CD14-positive monocyte (primary cell): Measurements from ENCODE around the gene TPD52L1. TPM values are rescaled to one million over a fixed set of nuclear protein-coding genes. Genes with fewer than 3 reads are reported as not detected.

Experiments used
- DNase-seq, 3 donors: peaks; one replicate each; pipeline ENCODE4 v3.0.0-alpha.2; 2011 to 2022
- H2AFZ ChIP-seq: 2 replicates; pipeline ENCODE4 v1.6.0; 2012; ENCODE audit warnings: mild to moderate bottlenecking, low read depth, low read length, inconsistent platforms; ENCODE audit not compliant: insufficient read depth, poor library complexity, severe bottlenecking
- H3K27ac ChIP-seq, 2 donors: 1 replicate in 1 of 2; 2 replicates in 1 of 2; pipeline ENCODE4 v1.5.1; 2012 to 2013; ENCODE audit warnings: low read length in 2 of 2, control low read depth in 1 of 2, inconsistent platforms in 1 of 2, low read depth in 1 of 2, mild to moderate bottlenecking in 1 of 2
- H3K27me3 ChIP-seq, 2 donors: one replicate each; pipeline versions ENCODE4 v1.6.0 to v1.6.1; 2011 to 2013; ENCODE audit warnings: low read length in 2 of 2; ENCODE audit not compliant: control insufficient read depth in 2 of 2, insufficient read depth in 2 of 2
- H3K36me3 ChIP-seq, 2 donors: replicated peaks in 1 of 2; 1 replicate in 1 of 2; 2 replicates in 1 of 2; pipeline versions ENCODE4 v1.5.1 to v1.6.1; 2012 to 2013; ENCODE audit warnings: low read length in 2 of 2, control low read depth in 1 of 2, inconsistent platforms in 1 of 2, mild to moderate bottlenecking in 1 of 2; ENCODE audit not compliant: insufficient read depth in 2 of 2, control insufficient read depth in 1 of 2
- H3K4me1 ChIP-seq, 2 donors: 1 replicate in 1 of 2; 2 replicates in 1 of 2; pipeline versions ENCODE4 v1.5.1 to v1.6.1; 2012 to 2013; ENCODE audit warnings: low read length in 2 of 2, control low read depth in 1 of 2, inconsistent platforms in 1 of 2, mild to moderate bottlenecking in 1 of 2, moderate library complexity in 1 of 2; ENCODE audit not compliant: insufficient read depth in 2 of 2, control insufficient read depth in 1 of 2
- H3K4me2 ChIP-seq: replicated peaks from 2 replicates; pipeline ENCODE3; 2012; ENCODE audit warnings: low read length, moderate library complexity, mild to moderate bottlenecking; ENCODE audit not compliant: poor library complexity, severe bottlenecking; ENCODE audit errors: extremely low read depth
- H3K4me3 ChIP-seq, 3 experiments: fragments of 200-600 bp in 1 of 3; sonication (generic) in 1 of 3; replicated peaks in 1 of 3; 1 replicate in 2 of 3; 2 replicates in 1 of 3; pipeline ENCODE4 v1.5.1; 2011 to 2013; ENCODE audit warnings: low read length in 3 of 3, mild to moderate bottlenecking in 3 of 3, control low read depth in 2 of 3, low read depth in 2 of 3, inconsistent platforms in 1 of 3, moderate library complexity in 1 of 3
- H3K79me2 ChIP-seq: 2 replicates; pipeline ENCODE4 v1.6.0; 2012; ENCODE audit warnings: mild to moderate bottlenecking, control low read depth, inconsistent platforms, low read length, moderate library complexity; ENCODE audit not compliant: insufficient read depth
- H3K9ac ChIP-seq: 2 replicates; pipeline ENCODE4 v1.6.0; 2017; ENCODE audit warnings: low read length, mild to moderate bottlenecking; ENCODE audit not compliant: insufficient read depth, poor library complexity, severe bottlenecking
- H3K9me3 ChIP-seq, 2 donors: replicated peaks in 1 of 2; 1 replicate in 1 of 2; 2 replicates in 1 of 2; pipeline versions ENCODE4 v1.5.1 to v1.6.1; 2012 to 2013; ENCODE audit warnings: low read length in 2 of 2, control low read depth in 1 of 2; ENCODE audit not compliant: control insufficient read depth in 1 of 2, insufficient read depth in 1 of 2
- H4K20me1 ChIP-seq: 2 replicates; pipeline ENCODE4 v1.6.0; 2012; ENCODE audit warnings: mild to moderate bottlenecking, low read length, control low read depth, moderate library complexity; ENCODE audit not compliant: insufficient read depth
- H3K27ac Mint-ChIP-seq, 7 donors: one replicate each; pipeline ENCODE4 v1.8.0; 2020; ENCODE audit warnings: mild to moderate bottlenecking in 7 of 7, mixed read lengths in 7 of 7, moderate library complexity in 6 of 7, inconsistent platforms in 2 of 7
- H3K27me3 Mint-ChIP-seq, 3 donors: one replicate each; pipeline ENCODE4 v1.8.0; 2021 to 2022; ENCODE audit warnings: low read depth in 3 of 3, mild to moderate bottlenecking in 3 of 3, mixed read lengths in 3 of 3, moderate library complexity in 3 of 3, inconsistent platforms in 1 of 3
- H3K36me3 Mint-ChIP-seq, 2 donors: one replicate each; pipeline ENCODE4 v1.8.0; 2020; ENCODE audit warnings: mixed read lengths in 2 of 2, inconsistent platforms in 1 of 2, mild to moderate bottlenecking in 1 of 2
- H3K4me1 Mint-ChIP-seq: one replicate; pipeline ENCODE4 v1.8.0; 2020; ENCODE audit warnings: mild to moderate bottlenecking, mixed read lengths
- H3K4me3 Mint-ChIP-seq, 2 donors: one replicate each; pipeline ENCODE4 v1.8.0; 2020; ENCODE audit warnings: mild to moderate bottlenecking in 2 of 2, mixed read lengths in 2 of 2, moderate library complexity in 1 of 2
- H3K9me3 Mint-ChIP-seq, 7 donors: one replicate each; pipeline ENCODE4 v1.8.0; 2020 to 2022; ENCODE audit warnings: mixed read lengths in 7 of 7, mild to moderate bottlenecking in 6 of 7, moderate library complexity in 6 of 7, inconsistent platforms in 2 of 7
- CTCF ChIP-seq: fragments of 200-600 bp; IDR thresholded peaks from one replicate; pipeline ENCODE4 v1.8.0; 2022; ENCODE audit warnings: antibody characterized with exemption, mild to moderate bottlenecking
- WGBS: methylation state at CpG from one replicate; pipeline ENCODE4 v1.1.5; 2013; ENCODE audit warnings: missing lambda C conversion rate; ENCODE audit not compliant: insufficient coverage; 5-methylcytosine and 5-hydroxymethylcytosine counted together
- intact Hi-C, 2 donors: fragments of 100-400 bp; cut with micrococcal nuclease; formaldehyde crosslinking; loops; one replicate each; pipeline versions ENCODE4 v1.15.0 to v1.15.1; 2023
- polyA plus RNA-seq, 3 donors: library from polyadenylated mRNA; depleted of rRNA in 1 of 3; unstranded in 2 of 3; stranded (reverse) in 1 of 3; fragments of 300-500 nt in 2 of 3; fragments of >200 nt in 1 of 3; fragmentation: Illumina TruSeq in 2 of 3; gene quantifications; 1 replicate in 2 of 3; 2 replicates in 1 of 3; pipeline ENCODE4 v1.2.3, GENCODE V29; 2012 to 2021

The TPD52L1 gene
- polyA plus RNA-seq, 3 donors = not detected

- no peak for DNase-seq
- H3K79me2 ChIP-seq = no peaks in the 10 kb centered on the region
- no peaks in the 10 kb centered on the region for H3K27me3 ChIP-seq
- no peaks in the 10 kb centered on the region for H3K36me3 Mint-ChIP-seq
- H3K9me3 Mint-ChIP-seq = no peaks in the 10 kb centered on the region
- H3K4me1 Mint-ChIP-seq = peaks cover 19% of the 10 kb centered on the region
- H3K9me3 ChIP-seq = no peaks in the 10 kb centered on the region
- no peak overlapping the region for H3K9ac ChIP-seq
- 43% methylated on average over 1 of the region's 1 CpG for WGBS
- H3K4me3 Mint-ChIP-seq = no peak overlapping the region
- H3K27ac ChIP-seq = no peak overlapping the region
- H3K27me3 Mint-ChIP-seq = peaks cover under 1 to 1% (median 1%) of the 10 kb centered on the region in 3 donors
- H3K27ac Mint-ChIP-seq = no peak overlapping the region
- no peak for TF ChIP-seq CTCF
- no peak overlapping the region for H2AFZ ChIP-seq
- no peak overlapping the region for H3K4me3 ChIP-seq
- H3K4me1 ChIP-seq = peaks cover 21 to 23% of the 10 kb centered on the region in 2 donors
- intact Hi-C loops = no loop called here
- no peaks in the 10 kb centered on the region for H4K20me1 ChIP-seq
- H3K36me3 ChIP-seq = no peaks in the 10 kb centered on the region
- no peak overlapping the region for H3K4me2 ChIP-seq
Measured at GRCh38 chr6:125174626-125175025, 21.1 kb downstream of the TPD52L1 start.

GRCh38 chr6:125175466-125176048, 22.0 kb downstream of the TPD52L1 start:
- H3K27ac Mint-ChIP-seq = no peak overlapping the region
- H3K4me1 Mint-ChIP-seq = peaks cover 16% of the 10 kb centered on the region
- Histone ChIP-seq H3K4me2 (no peak overlapping the region), H4K20me1 (no peaks in the 10 kb centered on the region), H3K79me2 (no peaks in the 10 kb centered on the region), H3K36me3 (no peaks in the 10 kb centered on the region), H3K27ac (no peak overlapping the region), H2AFZ (no peak overlapping the region), H3K9me3 (no peaks in the 10 kb centered on the region), H3K27me3 (no peaks in the 10 kb centered on the region), H3K4me3 (no peak overlapping the region), H3K9ac (no peak overlapping the region), H3K4me1 (peaks cover 21 to 22% of the 10 kb centered on the region in 2 donors)
- no peaks in the 10 kb centered on the region for H3K9me3 Mint-ChIP-seq
- no peaks in the 10 kb centered on the region for H3K36me3 Mint-ChIP-seq
- H3K27me3 Mint-ChIP-seq = peaks cover 0 to 1% (median 1%) of the 10 kb centered on the region in 3 donors
- DNase-seq = no peak
- no CpG with 5 or more reads among the region's 1 CpG for WGBS
- no peak for TF ChIP-seq CTCF
- no peak overlapping the region for H3K4me3 Mint-ChIP-seq
- intact Hi-C loops = no loop called here
